Keratinocyte (primary cell): ENCODE measurements around the gene DDT.

ENCODE experiments used
- CTCF ChIP-seq, 3 experiments: IDR thresholded peaks in 1 of 3; conservative IDR thresholded peaks in 1 of 3; optimal IDR thresholded peaks in 1 of 3; 2 replicates in 2 of 3; 3 replicates in 1 of 3; pipeline versions ENCODE3 to v1.5.1; 2011; ENCODE audit warnings: low read length in 3 of 3, mild to moderate bottlenecking in 3 of 3, moderate library complexity in 2 of 3, control low read depth in 1 of 3, inconsistent platforms in 1 of 3; ENCODE audit not compliant: insufficient read depth in 2 of 3; ENCODE audit errors: extremely low read depth in 1 of 3
- EZH2 ChIP-seq: IDR thresholded peaks from one replicate; pipeline ENCODE4 v1.6.1; 2012; ENCODE audit warnings: inconsistent platforms, mild to moderate bottlenecking, low read length, moderate library complexity

- no peak for TF ChIP-seq CTCF (optimal IDR thresholded peaks at IDR 0.05 in 1 of 3, IDR thresholded peaks at IDR 0.05 in 1 of 3, conservative IDR thresholded peaks at IDR 0.05 in 1 of 3; ENCODE audit: extremely low read depth in 1 of 3, insufficient read depth in 2 of 3, low read length in 3 of 3)
- no peak for TF ChIP-seq EZH2
Observed at GRCh38 chr22:23938328-23939016, 35.8 kb downstream of the DDT start.
